K562 (cell line): ENCODE measurements around the gene RUVBL2. TPM values are rescaled to one million over a fixed set of nuclear protein-coding genes. Genes with fewer than 3 reads are reported as not detected.

Experiments
- C11orf30 ChIP-seq: fragments of 450-650 bp; IDR thresholded peaks from 2 replicates; pipeline ENCODE4 v1.6.1; 2016; ENCODE audit warnings: low read depth, mild to moderate bottlenecking
- CHD2 ChIP-seq: IDR thresholded peaks from 2 replicates; pipeline ENCODE4 v1.6.1; 2011; ENCODE audit warnings: low read depth, low read length
- ELF1 ChIP-seq: fragments of 200-800 bp; sonication (Bioruptor generic); IDR thresholded peaks from 2 replicates; pipeline ENCODE4 v1.6.1; 2016; ENCODE audit warnings: missing genetic modification characterization, missing compliant biosample characterization
- ELF4 ChIP-seq: fragments of 450-650 bp; formaldehyde crosslinking; IDR thresholded peaks from 2 replicates; pipeline ENCODE4 v1.4.0; 2022; ENCODE audit warnings: missing genetic modification characterization
- FOXK1 ChIP-seq: sonication (generic); formaldehyde crosslinking; IDR thresholded peaks from 2 replicates; pipeline ENCODE4 v1.8.0; 2022; ENCODE audit warnings: missing genetic modification reagents, mild to moderate bottlenecking, borderline replicate concordance
- FOXP1 ChIP-seq: sonication (generic); formaldehyde crosslinking; IDR thresholded peaks from 2 replicates; pipeline ENCODE4 v1.8.0; 2022; ENCODE audit warnings: mild to moderate bottlenecking, missing genetic modification reagents
- NR4A1 ChIP-seq, 2 experiments: fragments of 250-450 bp in 1 of 2; fragments of 450-650 bp in 1 of 2; sonication (Bioruptor Pico) in 1 of 2; IDR thresholded peaks; 2 replicates each; pipeline versions ENCODE4 v1.4.0 to v1.6.1; 2016 to 2020; ENCODE audit warnings: mild to moderate bottlenecking in 2 of 2, missing compliant biosample characterization in 1 of 2, missing genetic modification characterization in 1 of 2, moderate library complexity in 1 of 2
- PCBP1 ChIP-seq: fragments of 200-400 bp; formaldehyde crosslinking; IDR thresholded peaks from 2 replicates; pipeline ENCODE4 v1.6.1; 2018; ENCODE audit warnings: mild to moderate bottlenecking, low read depth, low read length; ENCODE audit not compliant: poor library complexity, severe bottlenecking
- SIX5 ChIP-seq, 2 experiments: IDR thresholded peaks; 2 replicates each; pipeline ENCODE4 v1.6.1; 2011; ENCODE audit warnings: low read length in 2 of 2, borderline replicate concordance in 1 of 2, low read depth in 1 of 2, mild to moderate bottlenecking in 1 of 2, moderate library complexity in 1 of 2; ENCODE audit not compliant: insufficient read depth in 1 of 2
- SNRNP70 ChIP-seq: fragments of 200-400 bp; formaldehyde crosslinking; optimal IDR thresholded peaks from 2 replicates; pipeline ENCODE3; 2017; ENCODE audit warnings: low read depth, low read length
- TOE1 ChIP-seq, 2 experiments: fragments of 450-650 bp in 1 of 2; sonication (generic) in 1 of 2; formaldehyde crosslinking in 1 of 2; IDR thresholded peaks; 2 replicates each; pipeline versions ENCODE4 v1.7.1 to v1.8.0; 2016 to 2022; ENCODE audit warnings: borderline replicate concordance in 2 of 2, mild to moderate bottlenecking in 2 of 2, antibody characterized with exemption in 1 of 2, inconsistent platforms in 1 of 2, low read depth in 1 of 2, missing genetic modification reagents in 1 of 2, moderate library complexity in 1 of 2
- TSC22D4 ChIP-seq: fragments of 450-650 bp; IDR thresholded peaks from 2 replicates; pipeline ENCODE4 v1.6.1; 2016; ENCODE audit warnings: missing genetic modification characterization, missing biosample characterization, control low read depth
- ZBTB1 ChIP-seq: sonication (generic); formaldehyde crosslinking; IDR thresholded peaks from 2 replicates; pipeline ENCODE4 v1.8.1; 2023; ENCODE audit warnings: missing genetic modification reagents, low read depth, mild to moderate bottlenecking, borderline replicate concordance
- ZC3H4 ChIP-seq: sonication (generic); formaldehyde crosslinking; IDR thresholded peaks from 2 replicates; pipeline ENCODE4 v1.9.0; 2021; ENCODE audit warnings: missing genetic modification reagents, borderline replicate concordance
- polyA plus RNA-seq, 8 experiments: library from polyadenylated mRNA; depleted of rRNA in 4 of 8; stranded (reverse) in 5 of 8; unstranded in 3 of 8; fragments of >200 nt; fragmentation: Nextera tagmentation in 2 of 8; fragmentation: Illumina TruSeq in 1 of 8; extraction: Ambion mirVana in 2 of 8; extraction: Trizol in 1 of 8; gene quantifications; 2 replicates each; pipeline versions ENCODE4 v1.2.1 to v1.2.3, GENCODE V29; 2011 to 2014; ENCODE audit warnings: inconsistent platforms in 1 of 8, missing spikeins in 1 of 8
- total RNA-seq, 7 experiments: library from RNA; depleted of rRNA in 6 of 7; stranded (reverse); fragments of >200 nt in 6 of 7; fragmentation: Illumina TruSeq in 2 of 7; extraction: Trizol in 2 of 7; gene quantifications; 2 replicates each; pipeline versions ENCODE4 v1.2.1 to v1.2.3, GENCODE V29; 2011 to 2021; ENCODE audit warnings: low replicate concordance in 1 of 7
- TF ChIP-seq, protein P1 (sequence below): sonication (generic); formaldehyde crosslinking; IDR thresholded peaks from 2 replicates; pipeline ENCODE4 v1.8.0; 2023; ENCODE audit warnings: mild to moderate bottlenecking, missing genetic modification reagents
- TF ChIP-seq, protein P2 (sequence below), 2 experiments: fragments of 450-650 bp; conservative IDR thresholded peaks; 2 replicates each; pipeline ENCODE4 v1.6.1; 2017; ENCODE audit warnings: mild to moderate bottlenecking in 2 of 2, moderate library complexity in 2 of 2
- TF ChIP-seq, protein P3 (sequence below): sonication (generic); formaldehyde crosslinking; IDR thresholded peaks from 2 replicates; pipeline ENCODE4 v1.8.0; 2022; ENCODE audit warnings: mild to moderate bottlenecking, missing genetic modification reagents
- TF ChIP-seq, protein P4 (sequence below): fragments of 250-450 bp; sonication (Bioruptor Pico); IDR thresholded peaks from 2 replicates; pipeline ENCODE4 v1.9.0; 2021; ENCODE audit warnings: mild to moderate bottlenecking, inconsistent platforms

Gene RUVBL2
- total and polyA plus RNA-seq, 9 of the 15 experiments (the other 6 are each of a cell fraction or from before 2014, with no cell fraction given): 71.4 to 453 (median 237) TPM

DNA sequence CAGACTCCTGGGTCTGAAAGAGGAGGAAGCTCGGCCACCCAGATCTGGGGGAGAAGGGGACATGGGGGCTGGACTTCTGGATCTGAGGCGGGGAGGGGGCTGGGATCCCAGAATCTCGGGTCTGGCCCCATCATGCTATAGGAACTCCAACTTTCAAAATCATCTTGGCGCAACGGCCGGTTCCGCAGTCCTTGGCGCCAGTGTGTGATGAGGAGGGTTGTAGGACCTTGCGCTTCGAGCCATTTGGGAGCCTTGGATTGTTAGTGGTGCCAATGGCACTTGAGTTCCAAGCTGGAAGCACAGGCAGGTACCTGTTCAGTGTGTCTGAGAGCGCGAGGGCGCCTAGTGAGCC is 324 bp downstream of the RUVBL2 start (continued):
- TF ChIP-seq, protein P1, sequence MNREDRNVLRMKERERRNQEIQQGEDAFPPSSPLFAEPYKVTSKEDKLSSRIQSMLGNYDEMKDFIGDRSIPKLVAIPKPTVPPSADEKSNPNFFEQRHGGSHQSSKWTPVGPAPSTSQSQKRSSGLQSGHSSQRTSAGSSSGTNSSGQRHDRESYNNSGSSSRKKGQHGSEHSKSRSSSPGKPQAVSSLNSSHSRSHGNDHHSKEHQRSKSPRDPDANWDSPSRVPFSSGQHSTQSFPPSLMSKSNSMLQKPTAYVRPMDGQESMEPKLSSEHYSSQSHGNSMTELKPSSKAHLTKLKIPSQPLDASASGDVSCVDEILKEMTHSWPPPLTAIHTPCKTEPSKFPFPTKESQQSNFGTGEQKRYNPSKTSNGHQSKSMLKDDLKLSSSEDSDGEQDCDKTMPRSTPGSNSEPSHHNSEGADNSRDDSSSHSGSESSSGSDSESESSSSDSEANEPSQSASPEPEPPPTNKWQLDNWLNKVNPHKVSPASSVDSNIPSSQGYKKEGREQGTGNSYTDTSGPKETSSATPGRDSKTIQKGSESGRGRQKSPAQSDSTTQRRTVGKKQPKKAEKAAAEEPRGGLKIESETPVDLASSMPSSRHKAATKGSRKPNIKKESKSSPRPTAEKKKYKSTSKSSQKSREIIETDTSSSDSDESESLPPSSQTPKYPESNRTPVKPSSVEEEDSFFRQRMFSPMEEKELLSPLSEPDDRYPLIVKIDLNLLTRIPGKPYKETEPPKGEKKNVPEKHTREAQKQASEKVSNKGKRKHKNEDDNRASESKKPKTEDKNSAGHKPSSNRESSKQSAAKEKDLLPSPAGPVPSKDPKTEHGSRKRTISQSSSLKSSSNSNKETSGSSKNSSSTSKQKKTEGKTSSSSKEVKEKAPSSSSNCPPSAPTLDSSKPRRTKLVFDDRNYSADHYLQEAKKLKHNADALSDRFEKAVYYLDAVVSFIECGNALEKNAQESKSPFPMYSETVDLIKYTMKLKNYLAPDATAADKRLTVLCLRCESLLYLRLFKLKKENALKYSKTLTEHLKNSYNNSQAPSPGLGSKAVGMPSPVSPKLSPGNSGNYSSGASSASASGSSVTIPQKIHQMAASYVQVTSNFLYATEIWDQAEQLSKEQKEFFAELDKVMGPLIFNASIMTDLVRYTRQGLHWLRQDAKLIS (CRISPR knock-in tag): peak; percentile 55; the same call in 1 of the 2 replicates
- TF ChIP-seq ELF4 (CRISPR knock-in tag): no peak
- no peak for TF ChIP-seq TSC22D4 (tag)
- 0 out of 2 replicates have a peak, but pooled peaks have one; percentile 1 for TF ChIP-seq TOE1 (IDR thresholded peaks at IDR 0.05; ENCODE audit: borderline replicate concordance)
- no peak for TF ChIP-seq TOE1 (CRISPR knock-in tag; IDR thresholded peaks at IDR 0.05; ENCODE audit: borderline replicate concordance, low read depth)
- TF ChIP-seq, protein P2, sequence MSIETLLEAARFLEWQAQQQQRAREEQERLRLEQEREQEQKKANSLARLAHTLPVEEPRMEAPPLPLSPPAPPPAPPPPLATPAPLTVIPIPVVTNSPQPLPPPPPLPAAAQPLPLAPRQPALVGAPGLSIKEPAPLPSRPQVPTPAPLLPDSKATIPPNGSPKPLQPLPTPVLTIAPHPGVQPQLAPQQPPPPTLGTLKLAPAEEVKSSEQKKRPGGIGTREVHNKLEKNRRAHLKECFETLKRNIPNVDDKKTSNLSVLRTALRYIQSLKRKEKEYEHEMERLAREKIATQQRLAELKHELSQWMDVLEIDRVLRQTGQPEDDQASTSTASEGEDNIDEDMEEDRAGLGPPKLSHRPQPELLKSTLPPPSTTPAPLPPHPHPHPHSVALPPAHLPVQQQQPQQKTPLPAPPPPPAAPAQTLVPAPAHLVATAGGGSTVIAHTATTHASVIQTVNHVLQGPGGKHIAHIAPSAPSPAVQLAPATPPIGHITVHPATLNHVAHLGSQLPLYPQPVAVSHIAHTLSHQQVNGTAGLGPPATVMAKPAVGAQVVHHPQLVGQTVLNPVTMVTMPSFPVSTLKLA (conservative IDR thresholded peaks at IDR 0.05): no peak
- no peak for TF ChIP-seq FOXP1 (CRISPR knock-in tag)
- 0 out of 2 replicates have a peak, but pooled peaks have one; percentile 9 for TF ChIP-seq ZBTB1
- TF ChIP-seq, protein P3, sequence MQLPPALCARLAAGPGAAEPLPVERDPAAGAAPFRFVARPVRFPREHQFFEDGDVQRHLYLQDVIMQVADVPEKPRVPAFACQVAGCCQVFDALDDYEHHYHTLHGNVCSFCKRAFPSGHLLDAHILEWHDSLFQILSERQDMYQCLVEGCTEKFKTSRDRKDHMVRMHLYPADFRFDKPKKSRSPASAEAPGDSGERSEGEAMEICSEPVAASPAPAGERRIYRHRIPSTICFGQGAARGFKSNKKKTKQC (CRISPR knock-in tag): 0 out of 2 replicates have a peak, but pooled peaks have one; percentile 48
- TF ChIP-seq NR4A1 (CRISPR knock-in tag; IDR thresholded peaks at IDR 0.05): 0 out of 2 replicates have a peak, but pooled peaks have one; percentile 39
- TF ChIP-seq NR4A1 (tag; IDR thresholded peaks at IDR 0.05): no peak
- TF ChIP-seq ELF1 (tag): no peak
- no peak for TF ChIP-seq FOXK1
- peak; percentile 69; the same call in 1 of the 2 replicates for TF ChIP-seq ZC3H4 (CRISPR knock-in tag)
- TF ChIP-seq C11orf30: peak; percentile 3; the same call in 1 of the 2 replicates
- TF ChIP-seq, protein P4, sequence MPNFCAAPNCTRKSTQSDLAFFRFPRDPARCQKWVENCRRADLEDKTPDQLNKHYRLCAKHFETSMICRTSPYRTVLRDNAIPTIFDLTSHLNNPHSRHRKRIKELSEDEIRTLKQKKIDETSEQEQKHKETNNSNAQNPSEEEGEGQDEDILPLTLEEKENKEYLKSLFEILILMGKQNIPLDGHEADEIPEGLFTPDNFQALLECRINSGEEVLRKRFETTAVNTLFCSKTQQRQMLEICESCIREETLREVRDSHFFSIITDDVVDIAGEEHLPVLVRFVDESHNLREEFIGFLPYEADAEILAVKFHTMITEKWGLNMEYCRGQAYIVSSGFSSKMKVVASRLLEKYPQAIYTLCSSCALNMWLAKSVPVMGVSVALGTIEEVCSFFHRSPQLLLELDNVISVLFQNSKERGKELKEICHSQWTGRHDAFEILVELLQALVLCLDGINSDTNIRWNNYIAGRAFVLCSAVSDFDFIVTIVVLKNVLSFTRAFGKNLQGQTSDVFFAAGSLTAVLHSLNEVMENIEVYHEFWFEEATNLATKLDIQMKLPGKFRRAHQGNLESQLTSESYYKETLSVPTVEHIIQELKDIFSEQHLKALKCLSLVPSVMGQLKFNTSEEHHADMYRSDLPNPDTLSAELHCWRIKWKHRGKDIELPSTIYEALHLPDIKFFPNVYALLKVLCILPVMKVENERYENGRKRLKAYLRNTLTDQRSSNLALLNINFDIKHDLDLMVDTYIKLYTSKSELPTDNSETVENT (CRISPR knock-in tag): no peak
- TF ChIP-seq SNRNP70: no peak
- no peak for TF ChIP-seq SIX5 (IDR thresholded peaks at IDR 0.05; ENCODE audit: borderline replicate concordance in 1 of 2, insufficient read depth in 1 of 2, low read depth in 1 of 2, low read length in 2 of 2)
- TF ChIP-seq PCBP1: no peak
- TF ChIP-seq CHD2: 0 out of 2 replicates have a peak, but pooled peaks have one; percentile 0
